Stimulated activated CD4-positive, alpha-beta T cell treated with anti-CD3 and anti-CD28 coated beads, TNF-alpha, amount 100 ng/mL, for 4 hours (primary cell): ENCODE results near the gene AAGAB.
A peak's percentile ranks its signal among the peaks of the same experiment; 100 is the strongest.

ENCODE experiments used
- DNase-seq, 3 experiments: peaks; one replicate each; pipeline ENCODE4 v3.0.0-alpha.2; 2020; ENCODE audit warnings: low read depth in 3 of 3

Gene AAGAB

GRCh38 chr15:67187351-67187854 lies 67.1 kb downstream of the AAGAB start:
- no peak for DNase-seq

- DNase-seq, result no peak
These were observed 67.8 kb downstream of the AAGAB start for GRCh38 chr15:67186688-67187087.

DNA sequence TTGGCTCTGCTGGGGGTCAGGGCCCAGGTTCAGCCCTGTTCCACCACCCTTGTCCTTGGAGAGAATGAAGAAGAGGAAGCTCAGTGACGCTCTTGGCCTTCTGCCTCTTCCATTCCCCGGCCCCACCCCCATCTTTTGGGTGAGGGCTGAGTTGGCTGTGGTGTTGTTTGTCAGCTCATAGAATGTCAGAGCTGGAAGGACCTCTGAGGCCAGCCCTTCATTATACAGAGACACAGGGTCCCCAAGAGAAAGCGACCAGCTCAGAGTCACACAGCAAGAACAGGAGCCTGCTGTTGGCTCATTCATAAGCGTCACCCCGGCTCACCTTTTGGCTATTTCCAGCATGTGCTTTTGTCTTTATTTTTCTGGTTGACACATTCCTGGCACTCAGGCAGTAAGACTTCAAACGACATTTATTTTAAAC lies 68.2 kb downstream of the AAGAB start:
- DNase-seq, result no peak

GRCh38 chr15:67185621-67186225 lies 68.7 kb downstream of the AAGAB start:
- DNase-seq, result no peak

- DNase-seq, result no peak
These were observed 69.4 kb downstream of the AAGAB start for GRCh38 chr15:67185051-67185450.

GRCh38 chr15:67184208-67184925 lies 70.1 kb downstream of the AAGAB start:
- DNase-seq, result no peak

DNA sequence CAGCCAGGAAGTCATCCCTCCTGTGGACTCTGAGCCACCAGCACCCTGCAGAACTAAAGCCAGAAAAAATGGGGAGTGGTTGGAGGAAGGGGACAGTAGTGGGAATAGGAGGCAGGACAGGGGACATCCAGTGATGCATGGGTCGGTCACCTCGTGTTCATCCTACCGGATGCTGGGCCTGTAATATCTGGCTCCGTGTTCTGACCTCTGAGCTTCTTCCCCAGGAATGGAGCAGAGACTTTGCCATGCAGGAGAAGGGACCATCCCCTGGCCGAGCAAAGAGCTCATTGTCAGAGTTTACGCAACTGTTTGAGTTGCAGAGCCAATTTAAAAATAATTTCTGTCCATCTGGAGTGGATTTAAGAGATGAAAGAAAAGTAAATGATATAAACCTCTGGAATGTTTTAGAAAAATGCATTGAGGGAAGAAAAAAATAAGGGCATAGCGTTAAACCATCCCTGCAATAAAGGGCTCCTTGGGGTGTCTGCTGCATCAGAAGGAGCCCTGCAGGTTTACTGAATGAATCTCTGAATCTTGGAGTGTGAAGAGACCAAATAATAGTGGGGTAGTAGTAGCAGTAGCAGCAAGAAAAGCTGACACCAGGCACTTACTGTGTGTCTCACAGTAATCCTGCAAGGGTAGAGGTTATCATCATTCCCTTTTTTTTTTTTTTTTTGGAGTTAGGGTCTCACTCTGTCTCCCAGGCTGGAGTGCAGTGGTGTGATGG lies 70.9 kb downstream of the AAGAB start:
- no peak for DNase-seq

- no peak for DNase-seq
These were observed 73.2 kb downstream of the AAGAB start for GRCh38 chr15:67181221-67181639.

- no peak for DNase-seq
These were observed 73.8 kb downstream of the AAGAB start for GRCh38 chr15:67180514-67181191.

- no peak for DNase-seq
These were observed 74.4 kb downstream of the AAGAB start for GRCh38 chr15:67180035-67180434.

GRCh38 chr15:67179411-67179995 lies 75.0 kb downstream of the AAGAB start:
- DNase-seq, result no peak

DNA sequence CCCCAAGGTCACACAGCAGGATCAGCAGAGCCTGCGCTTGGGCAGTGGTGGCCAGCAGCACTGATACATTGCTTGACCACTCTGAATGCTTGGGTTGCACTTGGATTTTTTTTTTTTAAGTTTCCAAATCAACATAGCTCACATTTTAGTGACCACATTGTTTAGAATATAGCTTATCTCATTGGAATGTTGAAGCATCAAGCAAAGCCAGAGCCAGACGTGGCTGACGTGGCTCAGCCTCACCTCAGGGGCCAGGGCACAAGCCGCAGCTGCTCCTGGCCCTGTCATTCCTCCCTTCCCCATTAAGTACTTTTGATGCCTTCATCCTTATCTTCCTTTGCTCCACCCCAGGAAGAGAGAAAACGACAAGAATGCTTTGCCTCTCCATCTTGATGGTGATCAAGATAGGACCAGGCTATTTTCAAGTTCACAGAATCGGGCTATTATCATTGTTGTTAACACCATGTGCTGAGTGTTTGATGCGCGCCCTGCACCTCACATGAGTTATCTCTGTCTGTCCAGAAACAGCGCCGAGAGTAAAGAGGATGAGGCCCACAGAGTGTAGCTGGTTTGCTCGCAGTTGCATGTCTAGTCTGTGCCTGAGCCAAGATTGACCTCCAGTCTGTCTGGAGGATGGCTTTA lies 75.8 kb downstream of the AAGAB start:
- no peak for DNase-seq

DNA sequence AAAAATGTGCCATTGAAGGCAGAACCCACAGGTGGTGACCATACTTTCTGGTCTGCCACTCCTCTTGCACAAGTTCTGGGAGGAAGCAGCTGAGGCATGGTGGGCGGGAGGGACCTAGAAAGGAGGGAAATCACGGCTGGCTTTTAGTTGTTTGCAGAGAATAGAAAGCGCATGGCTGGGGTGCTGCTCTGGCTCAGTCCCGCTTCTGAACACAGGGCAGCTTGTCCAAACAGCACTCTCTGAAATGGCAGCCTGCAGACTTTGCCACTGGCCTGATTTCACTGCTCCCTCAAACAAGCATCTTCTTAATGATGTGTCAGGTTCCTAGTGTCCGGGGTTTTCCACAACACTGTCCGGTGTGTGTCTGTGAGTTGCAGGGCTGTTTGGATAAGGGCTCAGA lies 76.7 kb downstream of the AAGAB start:
- no peak for DNase-seq

GRCh38 chr15:67176195-67176971 lies 78.1 kb downstream of the AAGAB start:
- DNase-seq, result no peak

- no peak for DNase-seq
These were observed 78.8 kb downstream of the AAGAB start for GRCh38 chr15:67175643-67176071.

GRCh38 chr15:67174864-67175573 lies 79.4 kb downstream of the AAGAB start:
- DNase-seq, result peak in 1 of 3 experiments; percentile 12

- DNase-seq, result no peak
These were observed 80.0 kb downstream of the AAGAB start for GRCh38 chr15:67174446-67174845.

DNA sequence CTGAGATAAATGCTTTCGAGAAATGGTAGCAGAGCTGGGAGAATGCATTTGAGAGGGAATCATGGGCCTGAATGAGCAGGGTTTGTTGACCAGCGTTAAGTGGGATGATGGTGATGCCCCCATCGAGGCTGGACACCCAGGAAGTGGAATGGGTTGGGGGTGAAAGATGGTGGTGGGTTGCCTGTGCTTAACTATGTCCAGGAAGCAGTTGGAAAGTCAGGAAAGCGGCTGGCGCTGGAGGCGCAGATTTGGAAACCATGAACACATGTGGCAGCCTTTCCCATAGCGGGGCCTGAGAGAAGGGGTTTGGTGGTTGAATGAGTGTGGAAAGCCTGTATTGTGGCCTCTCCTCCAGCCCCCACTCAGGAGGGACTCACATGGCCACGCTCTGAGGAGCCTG lies 80.7 kb downstream of the AAGAB start:
- DNase-seq, result no peak

DNA sequence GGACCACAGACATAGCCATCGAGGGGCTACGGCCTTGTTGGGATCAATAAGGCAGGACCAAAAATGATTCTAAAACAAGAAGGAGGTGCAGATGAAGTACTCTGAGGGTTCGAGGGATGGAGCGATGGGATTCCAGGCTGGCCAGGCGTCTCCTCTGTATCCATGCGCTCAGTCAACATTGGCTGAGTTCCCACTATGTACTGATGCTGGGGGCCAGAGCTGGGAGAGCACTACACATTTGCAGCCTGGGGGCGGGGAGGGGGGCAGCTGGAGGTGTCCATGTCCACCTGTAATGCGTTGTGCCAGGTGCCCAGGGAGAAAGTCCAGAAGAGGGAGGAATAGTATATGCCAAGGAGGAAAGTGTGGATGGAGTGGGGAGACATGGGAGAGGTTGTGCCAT lies 81.5 kb downstream of the AAGAB start:
- DNase-seq, result no peak

GRCh38 chr15:67172172-67172571 lies 82.3 kb downstream of the AAGAB start:
- DNase-seq, result no peak
